NCI-H2171 (cell line): ENCODE measurements around the gene PITRM1.
"Not testable (repeated sequence)": the region's sequence is repeated elsewhere in the genome, so short reads cannot be mapped to it uniquely, and the experiment has no call there.

Experiments
- DNase-seq: peaks from one replicate; lab custom pipeline; 2025; lab: John Stamatoyannopoulos, UW

Gene PITRM1

GRCh38 chr10:3197348-3198003 lies 24.9 kb upstream of the PITRM1 start:
- peak; percentile 9 for DNase-seq

- DNase-seq = no peak
These were observed 24.4 kb upstream of the PITRM1 start for GRCh38 chr10:3196958-3197347.

- no peak for DNase-seq
These were observed 23.9 kb upstream of the PITRM1 start for GRCh38 chr10:3196482-3196881.

GRCh38 chr10:3195726-3196125 lies 23.1 kb upstream of the PITRM1 start:
- no peak for DNase-seq

- no peak for DNase-seq
These were observed 22.7 kb upstream of the PITRM1 start for GRCh38 chr10:3195286-3195685.

GRCh38 chr10:3194871-3195270 lies 22.3 kb upstream of the PITRM1 start:
- DNase-seq = no peak

GRCh38 chr10:3193751-3194150 lies 21.2 kb upstream of the PITRM1 start:
- no peak for DNase-seq

GRCh38 chr10:3192856-3193635 lies 20.5 kb upstream of the PITRM1 start:
- DNase-seq = no peak

GRCh38 chr10:3190817-3191216 lies 18.2 kb upstream of the PITRM1 start:
- no peak for DNase-seq

- not testable (repeated sequence) for DNase-seq
These were observed 14.6 kb upstream of the PITRM1 start for GRCh38 chr10:3187229-3187628.

GRCh38 chr10:3186368-3186767 lies 13.8 kb upstream of the PITRM1 start:
- no peak for DNase-seq

GRCh38 chr10:3185386-3185785 lies 12.8 kb upstream of the PITRM1 start:
- no peak for DNase-seq

- no peak for DNase-seq
These were observed 7.9 kb upstream of the PITRM1 start for GRCh38 chr10:3180355-3181025.

GRCh38 chr10:3179174-3179573 lies 6.6 kb upstream of the PITRM1 start:
- DNase-seq = no peak

GRCh38 chr10:3178042-3178441 lies 5.5 kb upstream of the PITRM1 start:
- no peak for DNase-seq

GRCh38 chr10:3173171-3173878 lies 743 bp upstream of the PITRM1 start:
- DNase-seq = peak; percentile 90

GRCh38 chr10:3172081-3172445 lies 519 bp downstream of the PITRM1 start:
- DNase-seq = no peak

- not testable (repeated sequence) for DNase-seq
These were observed 1.1 kb downstream of the PITRM1 start for GRCh38 chr10:3171488-3171887.

- no peak for DNase-seq
These were observed 2.9 kb downstream of the PITRM1 start for GRCh38 chr10:3169673-3170072.

GRCh38 chr10:3169271-3169670 lies 3.3 kb downstream of the PITRM1 start:
- no peak for DNase-seq

- no peak for DNase-seq
These were observed 4.8 kb downstream of the PITRM1 start for GRCh38 chr10:3167611-3168330.
